NCI-H1048 (cell line): ENCODE results near the gene PFN1.

Experiments used
- DNase-seq: peaks from one replicate; lab custom pipeline; 2025; lab: John Stamatoyannopoulos, UW

The PFN1 gene

GRCh38 chr17:4967539-4968485, 19.5 kb upstream of the PFN1 start, which contains the start of gene SPAG7:
Gene SPAG7 (minus strand): TSS chr17:4967817. CDS start chr17:4967804, 13 bp downstream.
- peak; percentile 82 for DNase-seq

GRCh38 chr17:4966844-4967538, 18.7 kb upstream of the PFN1 start:
- peak; percentile 98 for DNase-seq

GRCh38 chr17:4965311-4965986, 17.1 kb upstream of the PFN1 start:
- DNase-seq: no peak

- DNase-seq: no peak
Observed at GRCh38 chr17:4960279-4960922, 12.1 kb upstream of the PFN1 start.

GRCh38 chr17:4959261-4959965, 11.1 kb upstream of the PFN1 start:
- no peak for DNase-seq

GRCh38 chr17:4958102-4958501, 9.8 kb upstream of the PFN1 start:
- DNase-seq: no peak

GRCh38 chr17:4956493-4957061, 8.2 kb upstream of the PFN1 start:
- no peak for DNase-seq

- no peak for DNase-seq
Observed at GRCh38 chr17:4955091-4955490, 6.8 kb upstream of the PFN1 start.

- DNase-seq: no peak
Observed at GRCh38 chr17:4953451-4953961, 5.2 kb upstream of the PFN1 start.

- no peak for DNase-seq
Observed at GRCh38 chr17:4951486-4951885, 3.2 kb upstream of the PFN1 start.

- DNase-seq: no peak
Observed at GRCh38 chr17:4950746-4951204, 2.4 kb upstream of the PFN1 start, which contains the start of gene ENO3. Gene ENO3 (plus strand): TSS chr17:4951119. CDS start chr17:4951830, 711 bp downstream.

GRCh38 chr17:4950075-4950745, 1.9 kb upstream of the PFN1 start:
- no peak for DNase-seq

GRCh38 chr17:4949321-4950074, 1.2 kb upstream of the PFN1 start:
- DNase-seq: no peak

- peak; percentile 79 for DNase-seq
Observed at GRCh38 chr17:4948931-4949320, 596 bp upstream of the PFN1 start.

GRCh38 chr17:4947411-4948165, 742 bp downstream of the PFN1 start:
- DNase-seq: no peak

GRCh38 chr17:4947010-4947410, 1.3 kb downstream of the PFN1 start:
- DNase-seq: no peak

GRCh38 chr17:4946312-4946976, 1.9 kb downstream of the PFN1 start:
- no peak for DNase-seq

GRCh38 chr17:4945944-4946280, 2.4 kb downstream of the PFN1 start:
- DNase-seq: no peak
